ENCODE measurements around the gene IL33. TPM values are rescaled to one million over a fixed set of nuclear protein-coding genes. Genes with fewer than 3 reads are reported as not detected.

IL33 gene
- total RNA-seq, 2 donors from 2014 or later: 5.0 to 16.4 TPM

- no peak for TF ChIP-seq CTCF (IDR thresholded peaks at IDR 0.05)
- Histone ChIP-seq H3K4me1 (no peaks in the 10 kb centered on the region), H3K9me3 (no peaks in the 10 kb centered on the region), H3K36me3 (no peaks in the 10 kb centered on the region), H3K27me3 (no peaks in the 10 kb centered on the region), H3K27ac (no peak overlapping the region), H3K9ac (ENCODE audit: low read depth in 2 of 2, low read length in 2 of 2) (no peak overlapping the region), H3K4me3 (no peak overlapping the region)
- intact Hi-C loops (cut with DNase I): no loop called here
- no peak for DNase-seq
Measured at GRCh38 chr9:6184749-6185645, 30.6 kb upstream of the IL33 start.

GRCh38 chr9:6186691-6187090, 28.9 kb upstream of the IL33 start:
- DNase-seq: no peak
- no peak overlapping the region for H3K27ac ChIP-seq
- no peak overlapping the region for H3K4me3 ChIP-seq
- intact Hi-C loops (cut with DNase I): no loop called here
- no peak for TF ChIP-seq CTCF (IDR thresholded peaks at IDR 0.05)
- H3K4me1 ChIP-seq: no peaks in the 10 kb centered on the region
- H3K27me3 ChIP-seq: no peaks in the 10 kb centered on the region
- H3K9me3 ChIP-seq: no peaks in the 10 kb centered on the region
- H3K9ac ChIP-seq (ENCODE audit: low read depth in 2 of 2, low read length in 2 of 2): no peak overlapping the region
- no peaks in the 10 kb centered on the region for H3K36me3 ChIP-seq

GRCh38 chr9:6187272-6187671, 28.3 kb upstream of the IL33 start:
- no peak for DNase-seq
- Histone ChIP-seq H3K4me1 (no peaks in the 10 kb centered on the region), H3K27me3 (no peaks in the 10 kb centered on the region), H3K9ac (ENCODE audit: low read depth in 2 of 2, low read length in 2 of 2) (no peak overlapping the region), H3K36me3 (no peaks in the 10 kb centered on the region), H3K4me3 (no peak overlapping the region), H3K27ac (no peak overlapping the region), H3K9me3 (no peaks in the 10 kb centered on the region)
- intact Hi-C loops (cut with DNase I): no loop called here
- TF ChIP-seq CTCF (IDR thresholded peaks at IDR 0.05): no peak

GRCh38 chr9:6188466-6188865, 27.1 kb upstream of the IL33 start:
- Histone ChIP-seq H3K4me1 (no peaks in the 10 kb centered on the region), H3K4me3 (no peak overlapping the region), H3K27ac (no peak overlapping the region), H3K27me3 (no peaks in the 10 kb centered on the region), H3K9ac (ENCODE audit: low read depth in 2 of 2, low read length in 2 of 2) (no peak overlapping the region), H3K9me3 (no peaks in the 10 kb centered on the region), H3K36me3 (no peaks in the 10 kb centered on the region)
- intact Hi-C loops (cut with DNase I): no loop called here
- no peak for DNase-seq
- no peak for TF ChIP-seq CTCF (IDR thresholded peaks at IDR 0.05)

- Histone ChIP-seq H3K9me3 (no peaks in the 10 kb centered on the region), H3K4me1 (no peaks in the 10 kb centered on the region), H3K9ac (ENCODE audit: low read depth in 2 of 2, low read length in 2 of 2) (no peak overlapping the region), H3K27me3 (no peaks in the 10 kb centered on the region), H3K4me3 (no peak overlapping the region), H3K27ac (no peak overlapping the region), H3K36me3 (no peaks in the 10 kb centered on the region)
- intact Hi-C loops (cut with DNase I): no loop called here
- no peak for DNase-seq
- TF ChIP-seq CTCF (IDR thresholded peaks at IDR 0.05): no peak
Measured at GRCh38 chr9:6188906-6189305, 26.7 kb upstream of the IL33 start.
